Stimulated activated CD4-positive, alpha-beta T cell treated with anti-CD3 and anti-CD28 coated beads, Interleukin-15, amount 100 ng/mL, for 1 hour (primary cell): ENCODE measurements around the gene MARCHF9.

Experiments
- DNase-seq, 2 donors: peaks; one replicate each; pipeline ENCODE4 v3.0.0-alpha.2; 2020; ENCODE audit warnings: low read depth in 1 of 2, low spot score in 1 of 2

The MARCHF9 gene

GRCh38 chr12:57737467-57738460 lies 17.1 kb upstream of the MARCHF9 start:
- no peak for DNase-seq

DNA sequence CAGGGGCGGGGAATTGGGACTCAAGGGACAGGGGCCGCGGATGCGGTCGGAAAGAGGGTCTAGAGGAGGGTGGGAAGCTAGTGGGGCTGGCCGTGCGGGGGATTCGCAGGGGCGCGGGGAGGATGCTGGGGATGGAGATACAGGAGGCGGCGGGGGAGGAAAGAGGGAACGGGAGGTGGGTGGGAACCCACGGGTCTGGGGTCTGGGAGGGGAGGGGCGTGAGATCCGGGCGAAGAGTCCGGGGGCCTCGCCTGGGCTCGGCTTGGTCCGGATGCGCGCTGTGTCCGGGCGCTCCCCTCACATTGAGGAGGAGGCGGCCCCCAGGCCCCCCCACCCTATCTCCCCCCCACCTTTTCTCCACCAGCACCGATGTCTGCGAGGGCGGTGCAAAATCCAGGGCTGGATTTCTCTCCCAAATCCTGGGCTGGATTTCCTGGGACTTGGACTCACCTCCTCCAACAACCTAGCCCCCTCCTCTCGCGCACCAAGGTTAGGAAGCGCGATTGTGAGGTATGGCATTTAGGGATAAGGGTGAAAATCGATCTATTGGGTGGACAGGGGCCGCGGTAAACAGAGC lies 16.2 kb upstream of the MARCHF9 start, which contains the start of gene AGAP2:
TSS of gene AGAP2 (minus strand) at position 82 of the 577 bp plus-strand sequence. CDS start 496 bp downstream, outside the sequence.
- DNase-seq, result no peak

DNA sequence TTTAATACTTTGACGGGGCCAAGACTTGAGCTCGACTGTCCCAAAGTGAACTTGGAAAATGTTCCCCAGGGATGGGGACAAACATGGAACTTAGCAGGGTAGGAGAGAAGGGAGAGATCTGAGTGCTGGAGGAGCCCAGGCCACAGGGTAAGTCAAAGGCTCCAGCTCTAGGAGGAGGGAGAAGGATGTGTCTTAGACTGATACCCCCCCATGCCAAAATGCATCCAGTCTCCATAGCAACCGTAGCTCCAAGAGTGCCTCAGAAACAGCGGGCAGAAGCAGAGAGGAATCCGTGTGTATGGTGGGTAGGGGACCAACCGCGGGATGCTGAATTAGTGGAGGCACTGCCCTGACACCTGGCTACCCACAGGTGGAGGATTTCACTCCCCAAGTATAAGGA lies 15.5 kb upstream of the MARCHF9 start:
- no peak for DNase-seq

- DNase-seq, result no peak
These were observed 14.9 kb upstream of the MARCHF9 start for GRCh38 chr12:57739914-57740538.

DNA sequence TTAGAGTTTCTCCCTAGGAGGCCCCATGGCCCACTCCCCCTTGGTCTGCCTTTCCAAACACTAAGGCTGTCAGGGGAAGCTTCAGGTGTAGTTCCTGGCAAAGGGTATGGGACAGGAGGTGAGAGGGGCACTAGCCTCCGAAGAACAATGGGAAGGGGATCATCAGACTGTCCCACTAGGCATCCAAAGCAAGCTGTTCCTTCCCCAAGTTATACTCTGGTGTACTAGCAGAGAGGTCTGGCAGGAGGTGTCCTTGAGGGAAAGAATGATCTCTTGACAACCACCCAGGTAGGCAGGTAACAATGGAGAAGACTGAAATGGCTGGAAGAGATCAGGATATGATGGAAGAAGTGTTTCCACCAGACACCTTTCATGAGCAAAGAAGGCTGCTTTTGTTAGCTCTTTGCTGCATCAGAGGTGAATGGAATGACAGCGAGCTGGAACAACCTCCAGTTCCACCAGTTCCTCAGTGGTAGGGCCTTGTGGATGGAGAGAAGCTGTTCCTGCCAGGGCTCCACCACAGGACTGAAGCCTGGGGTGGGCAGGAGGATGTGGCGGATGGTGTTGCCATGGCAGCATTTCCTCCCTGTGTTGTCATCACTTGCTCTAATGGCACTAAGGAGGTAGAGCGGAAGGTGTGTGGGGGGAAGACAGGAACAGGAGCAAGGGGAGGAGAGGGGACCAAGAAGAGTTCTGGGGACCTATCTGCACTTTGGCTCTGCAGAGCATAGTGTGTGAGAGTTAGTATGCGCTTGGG lies 14.1 kb upstream of the MARCHF9 start:
- DNase-seq, result peak in 1 of 2 donors; percentile 55

GRCh38 chr12:57741413-57741789 lies 13.5 kb upstream of the MARCHF9 start:
- DNase-seq, result no peak

DNA sequence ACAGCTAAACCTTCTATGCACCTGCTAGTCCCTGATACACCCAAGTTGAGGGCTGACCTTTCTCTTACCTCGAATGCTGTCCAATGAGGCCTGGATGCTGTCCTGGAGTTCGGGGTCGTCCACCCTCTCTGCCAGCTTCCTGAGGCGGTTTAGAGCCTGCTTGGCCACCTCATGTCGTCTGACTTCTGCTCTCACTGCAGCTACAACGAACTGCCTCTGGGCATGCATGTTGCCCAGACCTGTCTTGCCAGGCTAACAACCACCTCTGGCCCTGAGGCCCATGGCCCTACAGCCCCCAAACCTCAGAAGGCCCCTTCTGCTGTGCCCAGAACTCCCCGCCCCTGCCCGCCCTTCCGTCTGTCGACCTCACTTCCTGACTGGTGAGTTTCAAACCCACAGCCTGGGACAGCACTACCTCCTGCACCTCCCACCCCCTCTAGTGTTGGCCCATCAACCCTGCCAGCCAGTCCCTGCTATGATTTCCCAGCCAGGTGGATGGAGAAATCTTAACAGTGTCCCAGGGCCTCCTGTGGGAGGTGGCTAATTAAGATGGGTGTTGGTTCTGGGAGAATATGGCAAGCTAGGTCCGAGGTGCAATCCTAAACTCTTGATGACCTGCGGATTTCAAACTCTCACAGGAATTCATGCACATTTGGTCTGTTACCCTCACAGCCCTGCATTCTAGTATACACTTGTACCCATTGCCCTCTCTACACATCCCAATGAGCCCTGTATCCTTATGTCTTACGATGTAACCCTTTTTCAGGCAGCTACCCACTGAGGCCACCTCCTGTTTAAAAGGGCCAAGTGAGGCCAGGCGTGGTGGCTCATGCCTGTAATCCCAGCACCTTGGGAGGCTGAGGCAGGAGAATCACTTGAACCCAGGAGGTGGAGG lies 12.8 kb upstream of the MARCHF9 start:
- DNase-seq, result peak; percentile 52 to 59

- DNase-seq, result no peak
These were observed 11.1 kb upstream of the MARCHF9 start for GRCh38 chr12:57743769-57744168.

GRCh38 chr12:57744194-57744776 lies 10.6 kb upstream of the MARCHF9 start:
- peak in 1 of 2 donors; percentile 60 for DNase-seq

DNA sequence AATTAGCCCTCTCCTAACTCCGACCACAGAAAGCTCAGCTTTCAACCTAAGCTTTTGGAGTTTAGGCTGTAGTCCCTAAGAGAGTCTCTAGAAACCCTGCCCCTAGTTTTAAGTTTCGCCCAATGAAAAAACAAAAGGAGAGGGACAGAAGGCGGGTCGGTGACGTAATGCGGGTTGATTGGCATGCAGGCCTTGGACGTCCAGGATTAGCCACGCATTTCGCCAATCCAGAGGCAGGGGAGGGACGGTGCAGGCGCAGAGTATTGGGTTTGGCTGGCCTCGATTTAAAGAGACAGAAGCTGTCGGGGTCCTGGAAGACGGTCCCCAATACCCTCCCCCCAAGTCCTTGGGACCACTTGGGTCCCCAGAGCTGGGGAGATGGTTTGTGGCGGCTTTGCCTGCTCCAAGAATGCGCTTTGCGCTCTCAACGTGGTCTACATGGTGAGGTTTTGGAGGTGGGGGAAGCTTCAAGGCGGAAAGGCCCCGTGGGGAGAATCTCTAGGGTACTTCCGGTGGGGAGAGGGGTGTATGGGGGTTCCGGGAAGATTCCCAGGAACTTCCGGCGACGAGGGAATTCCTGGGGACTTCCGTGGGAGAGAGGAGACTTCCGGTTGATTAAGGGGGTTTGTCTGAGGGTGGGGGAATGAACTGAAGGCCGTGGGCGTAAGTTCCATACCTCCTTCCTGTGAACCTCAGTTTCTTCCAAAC lies 10.0 kb upstream of the MARCHF9 start, which contains the start of gene TSPAN31:
TSS of gene TSPAN31 (plus strand) at position 263 of the 708 bp plus-strand sequence. CDS start at position 379, 116 bp downstream.
- DNase-seq, result peak; percentile 83 to 84

DNA sequence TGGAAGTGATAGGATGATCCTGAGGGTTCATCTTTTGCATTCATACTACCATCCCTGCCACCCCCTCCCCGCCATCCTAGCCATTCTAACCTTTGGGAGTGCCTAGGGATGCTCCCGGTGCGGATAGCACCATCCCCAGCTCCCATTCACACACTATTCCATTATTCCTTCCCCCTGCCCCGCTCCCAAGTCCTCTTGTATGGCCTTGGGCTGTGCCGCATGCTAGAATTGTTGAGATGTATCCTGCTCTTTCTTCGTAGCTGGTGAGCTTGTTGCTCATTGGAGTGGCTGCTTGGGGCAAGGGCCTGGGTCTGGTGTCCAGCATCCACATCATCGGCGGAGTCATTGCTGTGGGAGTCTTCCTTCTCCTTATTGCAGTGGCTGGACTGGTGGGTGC lies 9.4 kb upstream of the MARCHF9 start:
- no peak for DNase-seq

DNA sequence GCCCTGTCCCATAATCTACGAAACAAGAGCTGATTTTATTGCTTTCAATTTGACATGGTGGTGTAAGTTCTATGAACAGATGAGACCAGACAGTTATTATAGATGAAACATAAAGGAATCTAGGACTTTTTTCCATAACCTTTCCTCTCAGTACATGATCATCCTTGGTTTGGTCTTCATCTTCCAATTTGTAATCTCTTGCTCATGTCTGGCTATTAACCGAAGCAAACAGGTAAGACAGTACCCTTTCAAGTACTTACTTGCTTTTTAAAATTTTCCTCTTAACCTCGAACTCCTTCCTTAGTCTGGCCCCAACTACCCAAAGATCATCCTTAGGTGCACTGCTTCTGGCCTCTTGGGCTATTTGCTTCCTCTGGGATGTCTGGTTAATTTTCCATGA lies 8.9 kb upstream of the MARCHF9 start:
- DNase-seq, result no peak

DNA sequence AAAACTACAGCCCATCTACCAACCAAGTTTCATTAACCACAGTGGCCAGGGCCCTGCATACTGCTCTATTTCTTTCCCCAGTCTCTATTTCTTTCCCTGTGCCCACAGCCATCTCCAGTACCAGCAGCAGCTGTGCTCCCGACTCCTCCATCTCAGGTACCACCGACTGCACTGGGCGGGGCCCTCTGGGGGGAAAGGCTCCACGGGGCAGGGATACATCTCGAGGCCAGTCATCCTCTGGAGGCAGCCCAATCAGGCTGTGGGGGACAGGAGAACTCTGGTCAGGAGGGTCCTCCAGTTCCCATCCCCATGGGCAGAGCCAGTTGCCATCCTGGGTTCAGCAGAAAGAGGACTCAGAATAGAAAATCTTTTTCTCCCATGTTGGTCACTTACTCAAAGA lies 5.8 kb upstream of the MARCHF9 start:
- DNase-seq, result no peak

GRCh38 chr12:57750561-57751431 lies 4.1 kb upstream of the MARCHF9 start:
- no peak for DNase-seq

DNA sequence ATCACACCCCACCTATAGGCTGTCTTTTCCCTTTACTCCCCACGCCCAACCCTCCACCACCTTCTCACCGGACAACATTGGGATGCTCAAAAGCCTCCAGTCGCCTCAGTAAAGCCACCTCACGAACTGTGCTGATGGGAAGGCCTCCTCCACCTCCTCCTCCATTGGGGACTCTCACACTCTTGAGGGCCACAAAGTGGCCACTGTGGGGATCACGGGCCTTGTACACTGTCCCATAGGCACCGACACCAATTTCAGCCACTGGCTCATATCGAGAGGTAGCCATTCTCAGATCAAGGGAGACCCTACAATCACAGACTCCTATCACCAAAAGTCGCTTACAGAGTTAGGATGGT lies 3.5 kb upstream of the MARCHF9 start:
- DNase-seq, result no peak

DNA sequence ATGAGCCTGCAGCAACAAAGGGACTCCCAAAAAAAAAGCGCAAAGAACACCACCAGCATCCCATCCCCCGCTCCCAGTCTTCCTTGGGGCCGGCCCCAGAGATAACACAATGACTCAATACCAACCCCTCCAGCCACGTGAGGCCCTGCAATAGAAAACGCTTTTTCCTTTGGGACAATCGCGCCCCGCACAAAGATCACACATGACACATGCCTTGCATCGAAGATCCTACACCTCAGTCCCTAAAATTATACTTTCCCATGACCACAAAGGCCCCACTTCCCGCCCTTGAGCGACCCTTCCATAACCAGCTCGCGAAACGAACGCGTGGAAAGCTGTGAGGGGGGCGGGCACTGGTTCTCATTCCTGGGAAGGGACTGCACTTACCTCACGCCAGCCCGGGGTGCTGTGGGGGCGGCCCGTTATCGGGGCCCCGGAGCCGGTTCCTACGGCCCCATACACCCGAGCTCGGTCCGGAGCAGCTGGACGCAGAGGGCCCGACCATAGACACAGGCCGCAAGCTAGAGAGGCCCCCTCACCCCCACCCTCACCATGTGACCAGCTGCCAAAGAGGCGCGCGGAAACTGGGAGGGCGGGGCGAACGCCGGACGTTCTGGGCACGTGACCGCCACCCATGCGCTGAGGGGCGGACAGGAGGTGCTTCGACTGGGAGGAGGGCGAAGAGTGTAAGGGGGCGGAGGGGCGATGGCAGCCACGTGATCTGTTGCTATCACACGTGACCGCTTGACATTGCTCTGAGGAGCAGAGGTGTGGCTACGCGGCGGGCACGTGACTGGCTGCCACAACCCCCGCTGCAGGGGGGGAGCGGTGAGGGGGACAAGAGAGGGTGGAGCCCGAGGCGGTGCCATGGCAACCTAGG lies 2.9 kb upstream of the MARCHF9 start, which contains the start of gene CDK4:
TSS of gene CDK4 (minus strand) at position 523 of the 880 bp plus-strand sequence. CDS start 593 bp downstream, outside the sequence.
- DNase-seq, result peak; percentile 91 to 97

- no peak for DNase-seq
These were observed 2.3 kb upstream of the MARCHF9 start for GRCh38 chr12:57752668-57753000.
